GM13976 (cell line): ENCODE results near the gene CTU1.

Experiments used
- DNase-seq: peaks from one replicate; pipeline ENCODE4 v3.0.0; 2012; ENCODE audit warnings: low spot score
- in situ Hi-C: fragments of 300-500 bp; cut with MboI; formaldehyde crosslinking; loops from one replicate; pipeline ENCODE4 v1.12.0; 2022; ENCODE audit warnings: low sequenced_read_pairs, mixed read lengths, inconsistent platforms; ENCODE audit not compliant: unreplicated experiment
- TF ChIP-seq, protein P1 (sequence below): IDR thresholded peaks from 2 replicates; pipeline ENCODE4 v1.5.1; 2012; ENCODE audit warnings: borderline replicate concordance, mild to moderate bottlenecking; ENCODE audit not compliant: insufficient read depth; ENCODE audit errors: extremely low read depth, missing control alignments, control extremely low read depth

Gene CTU1

DNA sequence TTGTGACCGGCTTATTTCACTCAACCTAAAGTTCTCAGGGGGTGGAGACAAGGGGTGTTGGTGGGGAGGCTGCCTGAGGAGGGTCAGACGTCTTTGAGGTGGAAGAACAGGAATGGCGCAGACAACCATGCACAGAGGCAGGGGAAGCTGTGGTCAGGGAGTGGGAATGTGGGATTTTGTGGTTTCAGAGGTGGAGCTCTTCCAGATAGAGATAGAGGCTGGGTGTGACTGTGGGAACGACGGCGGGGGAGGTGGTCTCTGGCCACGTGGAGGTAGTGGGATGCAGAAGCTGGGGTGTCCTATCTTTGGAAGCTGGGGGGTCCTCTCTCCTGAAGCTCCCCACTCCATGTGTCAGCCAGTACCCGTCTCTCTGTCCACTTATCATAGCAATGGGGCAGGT is 17.7 kb downstream of the CTU1 start:
- DNase-seq = no peak
- TF ChIP-seq, protein P1, sequence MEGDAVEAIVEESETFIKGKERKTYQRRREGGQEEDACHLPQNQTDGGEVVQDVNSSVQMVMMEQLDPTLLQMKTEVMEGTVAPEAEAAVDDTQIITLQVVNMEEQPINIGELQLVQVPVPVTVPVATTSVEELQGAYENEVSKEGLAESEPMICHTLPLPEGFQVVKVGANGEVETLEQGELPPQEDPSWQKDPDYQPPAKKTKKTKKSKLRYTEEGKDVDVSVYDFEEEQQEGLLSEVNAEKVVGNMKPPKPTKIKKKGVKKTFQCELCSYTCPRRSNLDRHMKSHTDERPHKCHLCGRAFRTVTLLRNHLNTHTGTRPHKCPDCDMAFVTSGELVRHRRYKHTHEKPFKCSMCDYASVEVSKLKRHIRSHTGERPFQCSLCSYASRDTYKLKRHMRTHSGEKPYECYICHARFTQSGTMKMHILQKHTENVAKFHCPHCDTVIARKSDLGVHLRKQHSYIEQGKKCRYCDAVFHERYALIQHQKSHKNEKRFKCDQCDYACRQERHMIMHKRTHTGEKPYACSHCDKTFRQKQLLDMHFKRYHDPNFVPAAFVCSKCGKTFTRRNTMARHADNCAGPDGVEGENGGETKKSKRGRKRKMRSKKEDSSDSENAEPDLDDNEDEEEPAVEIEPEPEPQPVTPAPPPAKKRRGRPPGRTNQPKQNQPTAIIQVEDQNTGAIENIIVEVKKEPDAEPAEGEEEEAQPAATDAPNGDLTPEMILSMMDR = no peak
- in situ Hi-C loops = no loop called here

DNA sequence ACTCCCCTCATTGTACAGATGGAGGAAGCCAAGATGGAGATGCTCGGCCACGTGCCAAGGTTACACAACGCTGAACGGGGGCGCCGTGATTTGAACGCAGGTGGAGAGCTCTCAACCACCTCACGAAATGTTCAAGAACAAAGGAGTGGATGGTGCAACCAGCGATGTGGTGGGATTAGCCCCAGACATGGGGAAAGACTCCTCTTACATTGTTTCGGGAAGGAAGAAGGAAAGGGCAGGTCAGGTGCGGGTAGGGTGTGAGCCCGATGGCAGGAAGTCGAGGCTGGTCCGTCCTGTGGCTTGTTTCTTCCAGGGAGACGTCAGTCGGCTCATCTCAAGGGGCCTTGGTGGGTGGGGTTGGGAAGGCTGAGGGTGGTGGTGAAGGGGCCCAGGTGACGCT is 18.4 kb downstream of the CTU1 start:
- TF ChIP-seq, protein P1 = no peak
- no peak for DNase-seq
- in situ Hi-C loops = no loop called here

DNA sequence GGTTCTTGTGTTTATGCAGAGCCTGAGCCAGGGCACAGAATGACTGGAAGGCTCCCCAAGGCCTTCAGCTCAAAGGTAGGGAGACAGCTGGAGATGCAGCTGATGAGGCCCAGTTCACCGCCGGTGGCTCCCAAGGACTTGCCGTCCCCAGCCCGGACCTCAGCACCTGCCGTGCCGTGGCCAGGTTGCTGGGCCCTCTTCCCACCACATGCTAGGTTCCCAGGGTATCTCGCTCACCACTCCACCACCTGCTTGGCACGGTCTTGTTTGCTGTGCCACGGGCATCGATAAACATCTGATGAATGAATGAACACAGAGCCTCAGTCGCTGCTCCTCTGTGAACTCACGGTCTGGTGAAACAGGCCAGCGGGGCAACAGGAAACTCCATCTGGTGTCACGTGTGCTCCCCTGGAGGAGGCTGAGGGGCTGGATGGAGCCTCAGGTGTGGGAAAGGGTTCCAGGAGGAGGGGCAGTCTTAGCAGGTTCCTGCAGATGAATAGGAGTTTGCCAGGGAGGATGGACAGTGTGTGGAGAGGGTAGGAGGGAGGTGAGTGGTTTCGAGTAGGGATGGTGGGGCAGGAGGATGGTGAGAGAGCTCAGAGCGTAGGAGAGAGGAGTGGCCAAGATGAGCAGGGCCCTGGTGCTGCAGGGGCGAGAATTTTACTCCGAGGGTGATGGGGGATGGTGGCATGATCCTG is 21.9 kb downstream of the CTU1 start:
- TF ChIP-seq, protein P1 = no peak
- in situ Hi-C loops = no loop called here
- no peak for DNase-seq

DNA sequence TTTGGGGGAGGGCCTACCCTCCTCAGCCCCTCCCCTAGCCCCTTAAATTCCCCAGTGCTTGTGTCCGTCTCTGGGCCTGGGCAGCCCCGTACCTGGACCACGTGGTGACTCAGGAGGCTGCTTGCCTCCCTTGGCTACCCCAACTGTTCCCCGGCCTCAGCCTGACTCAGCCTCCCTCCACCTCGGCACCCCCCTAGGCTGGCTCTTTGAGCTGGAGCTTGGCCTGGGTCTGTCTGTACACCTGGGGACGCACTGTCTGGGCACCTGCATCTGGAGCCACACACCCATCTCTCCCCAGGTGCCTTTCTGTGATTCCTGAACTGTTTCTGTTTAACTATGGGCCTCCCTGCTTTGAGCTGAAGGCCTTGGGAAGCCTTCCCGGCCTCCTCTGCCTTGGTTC is 23.7 kb downstream of the CTU1 start:
- TF ChIP-seq, protein P1 = no peak
- no peak for DNase-seq
- in situ Hi-C loops = no loop called here

GRCh38 chr19:51083783-51084182 is 24.4 kb downstream of the CTU1 start:
- in situ Hi-C loops = no loop called here
- no peak for DNase-seq
- TF ChIP-seq, protein P1 = no peak

DNA sequence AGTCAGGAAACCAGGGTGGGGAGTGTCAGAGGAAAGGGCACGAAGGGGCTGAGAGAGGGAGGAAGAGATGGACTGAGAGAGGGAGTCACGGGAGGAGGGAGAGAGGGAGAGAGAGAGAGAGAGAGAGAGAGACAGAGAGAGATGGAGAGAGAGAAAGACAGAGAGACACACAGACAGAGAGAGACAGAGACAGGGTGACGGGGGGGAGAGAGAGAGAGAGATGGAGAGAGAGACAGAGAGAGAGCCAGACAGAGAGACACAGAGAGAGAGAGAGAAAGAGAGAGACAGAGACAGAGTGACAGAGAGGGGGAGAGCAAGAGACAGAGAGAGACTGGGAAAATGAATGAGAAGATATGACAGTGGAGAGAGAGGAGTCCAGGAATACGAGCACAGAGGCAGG is 25.0 kb downstream of the CTU1 start:
- no peak for DNase-seq
- TF ChIP-seq, protein P1 = no peak
- in situ Hi-C loops = no loop called here
